A549 (cell line): ENCODE measurements around the gene EFHC2.

Source experiments
- CTCF ChIP-seq: fragments of >200 bp; sonication (Bioruptor Twin); formaldehyde crosslinking; IDR thresholded peaks from 3 replicates; pipeline ENCODE4 v1.5.1; 2016
- E2F6 ChIP-seq: IDR thresholded peaks from 2 replicates; pipeline ENCODE4 v1.6.1; 2012; ENCODE audit warnings: low read depth, borderline replicate concordance
- EP300 ChIP-seq, 2 experiments: fragments of >200 bp; sonication (Bioruptor Twin); formaldehyde crosslinking; IDR thresholded peaks; 2 replicates in 1 of 2; 3 replicates in 1 of 2; pipeline ENCODE4 v1.6.1; 2016 to 2017
- KDM5A ChIP-seq: fragments of 200-600 bp; sonication (generic); IDR thresholded peaks from 2 replicates; pipeline ENCODE4 v1.6.1; 2016; ENCODE audit warnings: antibody characterized with exemption, mild to moderate bottlenecking
- MAFK ChIP-seq: fragments of 450-650 bp; IDR thresholded peaks from 2 replicates; pipeline ENCODE4 v1.6.1; 2014; ENCODE audit not compliant: partially characterized antibody
- MAZ ChIP-seq: fragments of 150-350 bp; IDR thresholded peaks from 2 replicates; pipeline ENCODE4 v1.6.1; 2014; ENCODE audit warnings: antibody characterized with exemption, low read depth, low read length, borderline replicate concordance
- MYC ChIP-seq: IDR thresholded peaks from 2 replicates; pipeline ENCODE4 v1.6.1; 2012; ENCODE audit warnings: mild to moderate bottlenecking, inconsistent platforms, low read length, improper control_type of control experiment, borderline replicate concordance
- NFE2L2 ChIP-seq: fragments of 150-350 bp; conservative IDR thresholded peaks from 2 replicates; pipeline ENCODE4 v1.6.1; 2014; ENCODE audit warnings: low read length
- PBX3 ChIP-seq: IDR thresholded peaks from 2 replicates; pipeline ENCODE4 v1.6.1; 2012
- PHF8 ChIP-seq: fragments of 200-600 bp; sonication (generic); IDR thresholded peaks from 2 replicates; pipeline ENCODE4 v1.6.1; 2016; ENCODE audit warnings: low read depth, mild to moderate bottlenecking, antibody characterized with exemption, moderate library complexity, borderline replicate concordance
- POLR2A ChIP-seq: IDR thresholded peaks from 2 replicates; pipeline ENCODE4 v1.6.1; 2012; ENCODE audit warnings: mild to moderate bottlenecking, low read length
- RCOR1 ChIP-seq: fragments of 150-350 bp; IDR thresholded peaks from 2 replicates; pipeline ENCODE4 v1.6.1; 2014; ENCODE audit warnings: antibody characterized with exemption, low read length, low read depth
- REST ChIP-seq: fragments of 200-600 bp; sonication (generic); IDR thresholded peaks from 2 replicates; pipeline ENCODE4 v1.6.1; 2016; ENCODE audit warnings: antibody characterized with exemption, mild to moderate bottlenecking, moderate library complexity

- TF ChIP-seq NFE2L2 (no peak), CTCF (no peak), POLR2A (no peak), PBX3 (no peak), MAFK (no peak), RCOR1 (no peak), EP300 (IDR thresholded peaks at IDR 0.05) (no peak), MYC (no peak), KDM5A (no peak), E2F6 (no peak), REST (no peak), PHF8 (no peak), MAZ (no peak)
Observed at GRCh38 chrX:44157858-44158257, 185.6 kb downstream of the EFHC2 start.
